Fibroblast of the aortic adventitia (primary cell): ENCODE measurements around the gene VEZT. TPM values are rescaled to one million over a fixed set of nuclear protein-coding genes. Genes with fewer than 3 reads are reported as not detected.

Source experiments
- DNase-seq: peaks from one replicate; pipeline ENCODE4 v3.0.0-alpha.2; 2010; ENCODE audit warnings: low read depth
- H3K4me3 ChIP-seq: 2 replicates; pipeline ENCODE4 v1.5.1; 2011; ENCODE audit warnings: low read depth, mild to moderate bottlenecking, control low read depth, low read length, moderate library complexity
- total RNA-seq: library from RNA; depleted of rRNA; stranded (reverse); fragments of >200 nt; gene quantifications from 2 replicates; pipeline ENCODE4 v1.2.3, GENCODE V29; 2012; ENCODE audit warnings: low replicate concordance
- TF ChIP-seq, protein P1 (sequence below): IDR thresholded peaks from 2 replicates; pipeline ENCODE4 v1.5.1; 2011; ENCODE audit warnings: mild to moderate bottlenecking, low read length, control low read depth, inconsistent platforms; ENCODE audit not compliant: insufficient read depth

The VEZT gene
- total RNA-seq, 1 donor: 98.6 TPM

DNA sequence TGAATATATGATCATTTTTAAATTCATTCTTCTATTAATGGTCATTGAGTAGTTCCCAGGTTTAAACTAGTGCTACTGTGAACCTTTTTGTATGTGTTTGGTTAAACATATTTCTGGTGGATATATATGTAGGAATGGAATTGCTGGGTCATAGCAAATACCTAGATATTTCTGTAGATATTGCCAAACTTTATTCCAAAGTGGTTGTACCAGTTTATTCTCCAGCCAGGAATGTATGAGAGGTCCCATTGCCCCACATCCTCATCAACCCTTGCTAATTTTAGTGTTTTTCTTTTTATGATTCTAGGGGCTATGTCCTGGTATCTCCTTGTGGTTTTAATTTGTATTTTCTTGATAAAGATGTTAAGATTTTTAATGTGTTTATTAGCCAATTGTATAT, 3.1 kb downstream of the VEZT start:
- TF ChIP-seq, protein P1, sequence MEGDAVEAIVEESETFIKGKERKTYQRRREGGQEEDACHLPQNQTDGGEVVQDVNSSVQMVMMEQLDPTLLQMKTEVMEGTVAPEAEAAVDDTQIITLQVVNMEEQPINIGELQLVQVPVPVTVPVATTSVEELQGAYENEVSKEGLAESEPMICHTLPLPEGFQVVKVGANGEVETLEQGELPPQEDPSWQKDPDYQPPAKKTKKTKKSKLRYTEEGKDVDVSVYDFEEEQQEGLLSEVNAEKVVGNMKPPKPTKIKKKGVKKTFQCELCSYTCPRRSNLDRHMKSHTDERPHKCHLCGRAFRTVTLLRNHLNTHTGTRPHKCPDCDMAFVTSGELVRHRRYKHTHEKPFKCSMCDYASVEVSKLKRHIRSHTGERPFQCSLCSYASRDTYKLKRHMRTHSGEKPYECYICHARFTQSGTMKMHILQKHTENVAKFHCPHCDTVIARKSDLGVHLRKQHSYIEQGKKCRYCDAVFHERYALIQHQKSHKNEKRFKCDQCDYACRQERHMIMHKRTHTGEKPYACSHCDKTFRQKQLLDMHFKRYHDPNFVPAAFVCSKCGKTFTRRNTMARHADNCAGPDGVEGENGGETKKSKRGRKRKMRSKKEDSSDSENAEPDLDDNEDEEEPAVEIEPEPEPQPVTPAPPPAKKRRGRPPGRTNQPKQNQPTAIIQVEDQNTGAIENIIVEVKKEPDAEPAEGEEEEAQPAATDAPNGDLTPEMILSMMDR: no peak
- DNase-seq: no peak
- H3K4me3 ChIP-seq: no peak overlapping the region

DNA sequence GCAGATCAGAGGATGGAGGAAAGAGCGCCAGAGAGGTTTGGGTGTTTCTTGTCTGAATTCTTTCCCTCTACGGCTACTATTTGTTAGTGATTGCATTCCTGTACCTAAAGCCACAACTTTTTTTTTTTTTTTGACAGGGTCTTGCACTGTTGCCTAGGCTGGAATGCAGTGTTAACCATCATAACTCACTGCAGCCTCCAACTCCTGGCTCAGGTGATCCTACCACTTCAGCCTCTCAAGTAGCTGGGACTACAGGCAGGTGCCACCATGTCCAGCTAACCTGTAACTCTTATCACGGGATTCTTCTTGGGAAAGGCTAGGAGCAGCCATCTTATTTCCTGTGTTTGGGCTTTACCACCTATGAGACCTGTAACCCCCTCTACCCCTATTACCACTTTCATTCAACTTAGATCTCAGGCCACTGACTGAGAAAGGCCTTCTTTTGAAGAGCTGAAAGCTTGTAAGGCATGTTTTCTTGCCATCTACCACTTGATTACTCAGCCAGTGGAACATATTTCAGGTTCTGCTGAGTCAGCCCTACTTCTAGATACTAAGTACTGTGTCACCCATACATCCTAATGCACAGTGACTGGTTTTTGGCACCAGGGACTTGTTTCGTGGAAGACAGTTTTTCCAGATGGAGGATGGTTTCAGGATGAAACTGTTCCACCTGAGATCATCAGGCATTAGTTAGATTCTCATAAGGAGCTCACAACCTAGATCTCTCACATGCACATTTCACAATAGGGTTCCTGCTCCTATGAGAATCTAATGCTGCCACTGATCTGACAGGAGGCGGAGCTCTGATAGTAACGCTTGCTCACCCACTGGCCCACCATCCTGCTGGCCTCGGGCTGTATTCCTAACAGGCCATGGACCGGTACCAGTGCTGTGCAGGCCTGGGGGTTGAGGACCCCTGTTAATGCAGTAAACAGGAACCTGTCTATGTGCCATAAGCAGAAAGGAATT, 6.9 kb downstream of the VEZT start:
- no peak overlapping the region for H3K4me3 ChIP-seq
- TF ChIP-seq, protein P1: no peak
- DNase-seq: peak; percentile 75

DNA sequence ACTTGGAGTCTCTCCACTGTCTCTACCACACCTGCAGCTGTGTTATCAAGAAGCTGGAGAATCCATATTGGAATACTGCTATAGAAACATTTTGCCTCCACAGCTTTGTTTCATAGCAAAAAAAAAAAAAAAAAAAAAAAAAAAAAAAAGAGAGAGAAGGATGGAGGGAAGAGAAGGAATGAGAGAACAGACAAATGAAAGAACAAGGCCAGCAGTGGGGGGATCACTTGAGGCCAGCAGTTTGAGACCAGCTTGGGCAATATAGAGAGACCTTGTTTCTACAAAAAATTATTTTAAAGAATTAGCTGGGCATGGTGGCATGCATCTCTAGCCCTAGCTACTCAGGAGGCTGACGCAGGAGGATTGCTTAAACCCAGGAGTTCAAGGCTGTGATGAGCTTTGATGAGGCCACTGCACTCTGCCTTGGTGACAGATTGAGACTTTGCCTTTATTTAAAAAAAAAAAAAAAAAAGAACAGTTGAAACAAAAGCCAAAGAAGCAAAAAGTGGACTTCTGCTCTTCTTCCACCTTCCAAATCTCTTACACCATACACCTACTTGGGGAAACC, 8.1 kb downstream of the VEZT start:
- TF ChIP-seq, protein P1: no peak
- H3K4me3 ChIP-seq: no peak overlapping the region
- DNase-seq: no peak

DNA sequence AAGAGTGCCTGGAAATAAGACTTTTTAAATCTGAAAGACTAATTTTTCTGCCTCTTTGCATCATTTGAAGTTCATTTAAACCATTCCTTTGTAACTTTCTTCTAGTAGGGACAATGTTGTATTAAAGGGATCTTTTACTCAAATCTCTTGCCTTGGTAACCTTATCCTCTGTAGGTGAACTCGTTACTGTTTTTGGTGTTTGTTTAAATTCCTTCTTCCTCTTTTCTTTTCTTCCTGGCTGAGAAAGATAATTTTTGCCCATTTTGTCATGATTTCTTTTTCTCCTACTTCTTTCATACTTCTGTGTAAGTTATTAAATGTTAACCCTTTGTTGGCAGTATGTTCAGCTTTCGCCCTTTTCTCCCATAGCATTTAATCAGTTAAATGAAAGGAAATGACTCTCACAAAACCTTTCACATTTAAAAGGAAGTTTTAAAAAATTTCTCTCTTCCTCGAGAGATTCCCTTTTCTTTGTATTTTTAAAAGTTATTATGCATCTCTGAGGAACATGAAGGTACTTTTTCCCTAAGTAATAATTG, 10.3 kb downstream of the VEZT start:
- H3K4me3 ChIP-seq: no peak overlapping the region
- DNase-seq: no peak
- TF ChIP-seq, protein P1: no peak

DNA sequence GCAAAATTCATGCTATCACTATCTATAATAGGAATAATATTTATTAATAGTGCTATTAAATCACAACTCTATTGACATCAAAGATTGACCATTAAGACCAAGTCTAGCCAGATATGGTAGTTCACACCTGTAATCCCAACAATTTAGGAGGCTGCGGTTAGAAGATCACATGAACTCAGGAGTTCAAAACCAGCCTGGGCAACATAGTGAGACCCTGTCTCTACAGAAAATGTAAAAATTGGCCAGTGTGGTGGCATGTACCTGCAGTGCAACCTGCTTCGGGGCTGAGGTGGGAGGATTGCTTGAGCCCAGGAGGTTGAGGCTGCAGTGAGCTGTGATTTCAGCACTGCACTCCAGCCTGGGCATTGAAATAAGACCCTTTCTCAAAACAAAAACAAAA, 11.0 kb downstream of the VEZT start:
- H3K4me3 ChIP-seq: no peak overlapping the region
- TF ChIP-seq, protein P1: no peak

DNA sequence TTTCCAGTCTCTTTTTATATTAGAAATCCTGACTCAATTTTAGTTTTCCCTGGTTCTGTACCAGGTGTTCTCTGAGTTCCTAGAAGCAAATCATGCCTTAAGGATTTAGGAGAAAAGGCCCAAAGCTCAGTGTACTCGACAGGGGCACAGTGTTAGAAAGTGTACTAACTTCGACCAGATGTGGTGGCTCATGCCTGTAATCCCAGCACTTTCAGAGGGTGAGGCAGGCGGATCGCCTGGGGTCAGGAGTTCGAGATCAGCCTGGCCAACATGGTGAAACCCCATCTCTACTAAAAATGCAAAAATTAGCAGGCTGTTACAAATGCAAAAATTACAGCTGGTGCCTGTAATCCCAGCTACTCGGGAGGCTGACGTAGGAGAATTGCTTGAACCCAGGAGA, 12.0 kb downstream of the VEZT start:
- TF ChIP-seq, protein P1: no peak

More for the DNA sequence above, 11.0 kb downstream of the VEZT start:
- no peak for DNase-seq

More for the DNA sequence above, 12.0 kb downstream of the VEZT start:
- no peak overlapping the region for H3K4me3 ChIP-seq
- DNase-seq: no peak
